Endothelial cell of umbilical vein (primary cell): Measurements from ENCODE around the gene PECR. TPM values are rescaled to one million over a fixed set of nuclear protein-coding genes. Genes with fewer than 3 reads are reported as not detected.

ENCODE experiments used
- BruUV-seq: library from RNA; stranded (reverse); fragments of 400-500 nt; replicated peaks from 2 replicates; lab custom pipeline; 2021; lab: Mats Ljungman, UMichigan
- CTCF ChIA-PET: fragments of 300-600, 350-600 bp; sonication (Branson Sonifier 250); formaldehyde crosslinking; loops from one replicate; lab custom pipeline; 2021; ENCODE audit warnings: antibody characterized with exemption, inconsistent platforms; lab: Charles Lee
- POLR2A ChIA-PET: fragments of 300-600, 350-600 bp; sonication (Branson Sonifier 250); formaldehyde crosslinking; loops from one replicate; lab custom pipeline; 2021; ENCODE audit warnings: antibody characterized with exemption, inconsistent platforms; lab: Charles Lee
- DNase-seq: peaks from one replicate; pipeline ENCODE4 v3.0.0-alpha.2; 2011; ENCODE audit warnings: low read depth, low spot score
- FAIRE-seq: peaks from 2 replicates; lab custom pipeline; 2011; peaks lifted over from hg19 to GRCh38; lab: Jason Lieb, UNC
- H2AFZ ChIP-seq: 2 replicates; pipeline ENCODE4 v1.6.0; 2012; ENCODE audit warnings: low read depth, low read length, control low read depth, inconsistent platforms
- H3K27ac ChIP-seq: 2 replicates; pipeline ENCODE4 v1.5.1; 2011; ENCODE audit warnings: low read depth, mild to moderate bottlenecking, control low read depth, low read length, moderate library complexity; ENCODE audit not compliant: insufficient read depth
- H3K27me3 ChIP-seq, 2 experiments: 2 replicates each; pipeline versions ENCODE4 v1.6.0 to v1.6.1; 2011; ENCODE audit warnings: low read length in 2 of 2, mixed read lengths in 1 of 2; ENCODE audit not compliant: control insufficient read depth in 2 of 2, insufficient read depth in 2 of 2
- H3K36me3 ChIP-seq, 2 experiments: 2 replicates in 1 of 2; 3 replicates in 1 of 2; pipeline ENCODE4 v1.5.1; 2011; ENCODE audit warnings: low read length in 2 of 2, mild to moderate bottlenecking in 1 of 2, moderate library complexity in 1 of 2; ENCODE audit not compliant: control insufficient read depth in 2 of 2, insufficient read depth in 2 of 2; ENCODE audit errors: extremely low read depth in 1 of 2
- H3K4me1 ChIP-seq: 3 replicates; pipeline ENCODE4 v1.5.1; 2011; ENCODE audit warnings: mild to moderate bottlenecking, low read length; ENCODE audit not compliant: control insufficient read depth, insufficient read depth; ENCODE audit errors: extremely low read depth
- H3K4me2 ChIP-seq: 2 replicates; pipeline ENCODE4 v1.6.1; 2011; ENCODE audit warnings: low read length, control low read depth, mixed read lengths; ENCODE audit not compliant: insufficient read depth
- H3K4me3 ChIP-seq, 3 experiments: fragments of 200-600 bp in 1 of 3; sonication (generic), shearing (Covaris generic) in 1 of 3; replicated peaks in 1 of 3; 2 replicates each; pipeline ENCODE4 v1.5.1; 2011 to 2016; ENCODE audit warnings: control low read depth in 3 of 3, low read length in 3 of 3, mild to moderate bottlenecking in 2 of 3, inconsistent platforms in 1 of 3, low read depth in 1 of 3, moderate library complexity in 1 of 3; ENCODE audit not compliant: insufficient read depth in 1 of 3
- H3K79me2 ChIP-seq: 2 replicates; pipeline ENCODE4 v1.6.0; 2012; ENCODE audit warnings: low read length, inconsistent platforms; ENCODE audit not compliant: control insufficient read depth, insufficient read depth
- H3K9ac ChIP-seq: replicated peaks from 2 replicates; pipeline ENCODE3; 2011; ENCODE audit warnings: low read length, control low read depth; ENCODE audit not compliant: insufficient read depth; ENCODE audit errors: extremely low read depth
- H3K9me1 ChIP-seq: replicated peaks from 3 replicates; pipeline ENCODE4 v1.6.0; 2011; ENCODE audit warnings: mild to moderate bottlenecking, low read length; ENCODE audit not compliant: control insufficient read depth, insufficient read depth; ENCODE audit errors: extremely low read depth
- H3K9me3 ChIP-seq: replicated peaks from 2 replicates; pipeline ENCODE4 v1.5.1; 2012; ENCODE audit warnings: low read length, inconsistent platforms; ENCODE audit not compliant: control insufficient read depth, insufficient read depth
- H4K20me1 ChIP-seq: replicated peaks from 2 replicates; pipeline ENCODE3; 2011; ENCODE audit warnings: mild to moderate bottlenecking, low read length; ENCODE audit not compliant: control insufficient read depth, insufficient read depth; ENCODE audit errors: extremely low read depth
- EZH2 ChIP-seq: IDR thresholded peaks from 2 replicates; pipeline ENCODE4 v1.6.1; 2012; ENCODE audit warnings: borderline replicate concordance, low read depth, mild to moderate bottlenecking, moderate library complexity, low read length, inconsistent platforms; ENCODE audit not compliant: severe bottlenecking
- FOS ChIP-seq: IDR thresholded peaks from 2 replicates; pipeline ENCODE4 v1.6.1; 2011; ENCODE audit warnings: mild to moderate bottlenecking, low read length, moderate library complexity, borderline replicate concordance; ENCODE audit not compliant: insufficient read depth
- GATA2 ChIP-seq: IDR thresholded peaks from 2 replicates; pipeline ENCODE4 v1.7.0; 2011; ENCODE audit warnings: low read depth, mild to moderate bottlenecking, moderate library complexity, mixed read lengths, low read length; ENCODE audit not compliant: insufficient read length, insufficient read depth
- JUN ChIP-seq: IDR thresholded peaks from 2 replicates; pipeline ENCODE4 v1.6.1; 2011; ENCODE audit warnings: borderline replicate concordance, low read depth; ENCODE audit not compliant: insufficient read length, insufficient read depth
- MAX ChIP-seq: IDR thresholded peaks from 2 replicates; pipeline ENCODE4 v1.6.1; 2011; ENCODE audit not compliant: insufficient read depth, insufficient read length
- MYC ChIP-seq: IDR thresholded peaks from one replicate; pipeline ENCODE4 v1.6.1; 2011; ENCODE audit warnings: mild to moderate bottlenecking, low read depth, low read length
- POLR2A ChIP-seq: IDR thresholded peaks from 2 replicates; pipeline ENCODE4 v1.6.1; 2012; ENCODE audit warnings: low read depth, mild to moderate bottlenecking, control low read depth, low read length
- POLR2AphosphoS5 ChIP-seq: IDR thresholded peaks from 2 replicates; pipeline ENCODE4 v1.6.1; 2012; ENCODE audit warnings: low read depth, mild to moderate bottlenecking, control low read depth, low read length, moderate library complexity; ENCODE audit not compliant: insufficient read depth
- dilution Hi-C: fragments of 300-500 bp; cut with MboI; formaldehyde crosslinking; loops from one replicate; pipeline ENCODE4 v1.15.0; 2019; ENCODE audit warnings: low sequenced_read_pairs; ENCODE audit not compliant: extremely low pct_ligation_motif_present
- intact Hi-C: fragments of 100-400 bp; cut with micrococcal nuclease; formaldehyde crosslinking; loops from one replicate; pipeline ENCODE4 v1.10.0; 2022
- polyA plus RNA-seq, 4 experiments: library from polyadenylated mRNA; depleted of rRNA in 3 of 4; stranded (reverse) in 3 of 4; unstranded in 1 of 4; fragments of >200 nt; gene quantifications; 2 replicates each; pipeline versions ENCODE4 v1.2.1 to v1.2.3, GENCODE V29; 2011 to 2012; ENCODE audit warnings: missing spikeins in 1 of 4
- total RNA-seq: library from RNA; stranded (reverse); gene quantifications from 2 replicates; pipeline ENCODE4 v1.2.3, GENCODE V29; 2021
- TF ChIP-seq, protein P1 (sequence below), 2 donors: IDR thresholded peaks; 1 replicate in 1 of 2; 2 replicates in 1 of 2; pipeline ENCODE4 v1.5.1; 2011; ENCODE audit warnings: low read length in 2 of 2, mild to moderate bottlenecking in 2 of 2, moderate library complexity in 2 of 2, control low read depth in 1 of 2, inconsistent platforms in 1 of 2, low read depth in 1 of 2; ENCODE audit not compliant: insufficient read depth in 1 of 2; ENCODE audit errors: extremely low read depth in 1 of 2

The PECR gene
- total and polyA plus RNA-seq, 2 donors (not counting 3 experiments of a cell fraction or from before 2014, with no cell fraction given), result 4.1 to 6.2 TPM

GRCh38 chr2:216110620-216111019 lies 29.0 kb upstream of the PECR start:
- peak overlapping the region; percentile 98 for H3K4me2 ChIP-seq
- dilution Hi-C loops, result no loop called here
- no TSS peak for BruUV-seq
- ChIA-PET CTCF (interaction anchor here (0.8 to 2.4 kb wide), 3 partner anchors 77 to 556 kb away, joined by 3 to 8 read pairs (median 7); no protein-coding TSS in a partner anchor), POLR2A (interaction anchor here (0.7 to 1.0 kb wide), 2 partner anchors 29 to 440 kb away, joined by 3 to 4 read pairs; partner anchors contain the start of genes PECR and TMEM169)
- peaks cover 25% of the 10 kb centered on the region for H3K4me1 ChIP-seq
- peak overlapping the region; percentile 100 for H3K9ac ChIP-seq
- DNase-seq (no peak), FAIRE-seq (no peak)
- no peaks in the 10 kb centered on the region for H4K20me1 ChIP-seq
- H3K27me3 ChIP-seq, result peaks cover under 1% of the 10 kb centered on the region in 2 experiments
- H3K79me2 ChIP-seq, result peaks cover 46% of the 10 kb centered on the region
- H3K9me3 ChIP-seq, result no peaks in the 10 kb centered on the region
- H3K36me3 ChIP-seq, result peaks cover 10 to 21% of the 10 kb centered on the region in 2 experiments
- H3K27ac ChIP-seq, result peak overlapping the region; percentile 21
- no peaks in the 10 kb centered on the region for H3K9me1 ChIP-seq
- intact Hi-C loops, result loop anchor here (2.0 to 10.0 kb wide), 3 partner anchors 387 to 556 kb away; partner anchors contain the start of genes IGFBP2 and RPL37A
- TF ChIP-seq, protein P1, sequence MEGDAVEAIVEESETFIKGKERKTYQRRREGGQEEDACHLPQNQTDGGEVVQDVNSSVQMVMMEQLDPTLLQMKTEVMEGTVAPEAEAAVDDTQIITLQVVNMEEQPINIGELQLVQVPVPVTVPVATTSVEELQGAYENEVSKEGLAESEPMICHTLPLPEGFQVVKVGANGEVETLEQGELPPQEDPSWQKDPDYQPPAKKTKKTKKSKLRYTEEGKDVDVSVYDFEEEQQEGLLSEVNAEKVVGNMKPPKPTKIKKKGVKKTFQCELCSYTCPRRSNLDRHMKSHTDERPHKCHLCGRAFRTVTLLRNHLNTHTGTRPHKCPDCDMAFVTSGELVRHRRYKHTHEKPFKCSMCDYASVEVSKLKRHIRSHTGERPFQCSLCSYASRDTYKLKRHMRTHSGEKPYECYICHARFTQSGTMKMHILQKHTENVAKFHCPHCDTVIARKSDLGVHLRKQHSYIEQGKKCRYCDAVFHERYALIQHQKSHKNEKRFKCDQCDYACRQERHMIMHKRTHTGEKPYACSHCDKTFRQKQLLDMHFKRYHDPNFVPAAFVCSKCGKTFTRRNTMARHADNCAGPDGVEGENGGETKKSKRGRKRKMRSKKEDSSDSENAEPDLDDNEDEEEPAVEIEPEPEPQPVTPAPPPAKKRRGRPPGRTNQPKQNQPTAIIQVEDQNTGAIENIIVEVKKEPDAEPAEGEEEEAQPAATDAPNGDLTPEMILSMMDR (IDR thresholded peaks at IDR 0.05; ENCODE audit: extremely low read depth in 1 of 2, insufficient read depth in 1 of 2, low read depth in 1 of 2, low read length in 2 of 2), result no peak
- TF ChIP-seq GATA2 (no peak), MAX (no peak), MYC (no peak), EZH2 (no peak), JUN (no peak), FOS (no peak), POLR2A (no peak), POLR2AphosphoS5 (no peak)
- H3K4me3 ChIP-seq, result peak overlapping the region in 2 of 3 experiments; percentile 11 to 100
- no peak overlapping the region for H2AFZ ChIP-seq
